C4-2B (cell line): Measurements from ENCODE around the gene ATAD1.

Experiments used
- CTCF ChIP-seq: fragments of 450-650 bp; conservative IDR thresholded peaks from 2 replicates; pipeline ENCODE4 v1.5.1; 2017; ENCODE audit warnings: mild to moderate bottlenecking
- ZFX ChIP-seq: fragments of 450-650 bp; IDR thresholded peaks from 2 replicates; pipeline ENCODE4 v1.6.1; 2017

GRCh38 chr10:87775766-87776165 is 42.3 kb downstream of the ATAD1 start:
- TF ChIP-seq CTCF: no peak
- TF ChIP-seq ZFX: no peak
